H9 (cell line): Measurements from ENCODE around the gene ZBTB25. TPM values are rescaled to one million over a fixed set of nuclear protein-coding genes. Genes with fewer than 3 reads are reported as not detected.
A peak's percentile ranks its signal among the peaks of the same experiment; 100 is the strongest.

ENCODE experiments used
- DNase-seq: peaks from one replicate; pipeline ENCODE4 v3.0.0-alpha.2; 2017
- H2AFZ ChIP-seq: one replicate; pipeline ENCODE4 v1.6.1; 2013; ENCODE audit warnings: mild to moderate bottlenecking, low read length, control low read depth, moderate library complexity
- H2AK5ac ChIP-seq: 2 replicates; pipeline ENCODE4 v1.6.1; 2013; ENCODE audit warnings: low read length, control low read depth, mixed read lengths; ENCODE audit not compliant: insufficient read length
- H2BK120ac ChIP-seq: one replicate; pipeline ENCODE4 v1.6.1; 2013; ENCODE audit warnings: low read depth, mild to moderate bottlenecking, low read length, control low read depth, inconsistent platforms; ENCODE audit not compliant: poor library complexity, severe bottlenecking
- H2BK12ac ChIP-seq: 2 replicates; pipeline ENCODE4 v1.6.1; 2013; ENCODE audit warnings: low read length, control low read depth, mixed read lengths, low read depth; ENCODE audit not compliant: insufficient read length
- H2BK15ac ChIP-seq: 2 replicates; pipeline ENCODE4 v1.6.1; 2013; ENCODE audit warnings: low read depth, low read length, control low read depth
- H2BK20ac ChIP-seq: one replicate; pipeline ENCODE4 v1.6.1; 2013; ENCODE audit warnings: low read depth, mild to moderate bottlenecking, low read length, control low read depth, inconsistent platforms; ENCODE audit not compliant: poor library complexity, severe bottlenecking
- H2BK5ac ChIP-seq: 2 replicates; pipeline ENCODE4 v1.6.1; 2013; ENCODE audit warnings: low read length, control low read depth, mixed read lengths; ENCODE audit not compliant: insufficient read length
- H3K14ac ChIP-seq: 2 replicates; pipeline ENCODE4 v1.6.1; 2013; ENCODE audit warnings: low read length, control low read depth; ENCODE audit not compliant: insufficient read depth
- H3K18ac ChIP-seq: 2 replicates; pipeline ENCODE4 v1.6.1; 2013; ENCODE audit warnings: low read depth, mild to moderate bottlenecking, mixed read lengths, low read length, control low read depth; ENCODE audit not compliant: insufficient read length
- H3K23ac ChIP-seq: 2 replicates; pipeline ENCODE4 v1.6.1; 2013; ENCODE audit warnings: low read length, control low read depth, mixed read lengths, low read depth; ENCODE audit not compliant: insufficient read length
- H3K23me2 ChIP-seq: 2 replicates; pipeline ENCODE4 v1.6.1; 2013; ENCODE audit warnings: low read depth, mild to moderate bottlenecking, mixed read lengths, low read length, control low read depth; ENCODE audit not compliant: insufficient read length, poor library complexity, severe bottlenecking
- H3K27ac ChIP-seq: 2 replicates; pipeline ENCODE4 v1.5.1; 2013; ENCODE audit warnings: low read length, control low read depth, mixed read lengths, low read depth; ENCODE audit not compliant: insufficient read length
- H3K27me3 ChIP-seq: 2 replicates; pipeline ENCODE4 v1.6.1; 2013; ENCODE audit warnings: low read length, control low read depth, inconsistent platforms; ENCODE audit not compliant: insufficient read depth
- H3K4ac ChIP-seq: 2 replicates; pipeline ENCODE4 v1.6.1; 2013; ENCODE audit warnings: low read depth, mild to moderate bottlenecking, control low read depth, inconsistent platforms, low read length, moderate library complexity
- H3K4me1 ChIP-seq: 2 replicates; pipeline ENCODE4 v1.6.1; 2013; ENCODE audit warnings: low read length, control low read depth, inconsistent platforms; ENCODE audit not compliant: insufficient read depth
- H3K4me2 ChIP-seq: 2 replicates; pipeline ENCODE4 v1.6.1; 2013; ENCODE audit warnings: low read length, control low read depth, mixed read lengths; ENCODE audit not compliant: insufficient read length, insufficient read depth
- H3K56ac ChIP-seq: 2 replicates; pipeline ENCODE4 v1.6.1; 2013; ENCODE audit warnings: low read depth, mild to moderate bottlenecking, mixed read lengths, low read length, control low read depth; ENCODE audit not compliant: insufficient read length
- H3K79me1 ChIP-seq: 2 replicates; pipeline ENCODE4 v1.6.1; 2013; ENCODE audit warnings: low read depth, mild to moderate bottlenecking, moderate library complexity, low read length, control low read depth, inconsistent platforms; ENCODE audit not compliant: insufficient read depth, poor library complexity, severe bottlenecking
- H3K79me2 ChIP-seq: 2 replicates; pipeline ENCODE4 v1.6.1; 2013; ENCODE audit warnings: low read length, control low read depth, inconsistent platforms; ENCODE audit not compliant: insufficient read depth
- H3K9ac ChIP-seq: 2 replicates; pipeline ENCODE4 v1.6.1; 2013; ENCODE audit warnings: low read length, control low read depth, mixed read lengths; ENCODE audit not compliant: insufficient read length; ENCODE audit errors: extremely low read depth
- H3K9me3 ChIP-seq: one replicate; pipeline ENCODE4 v1.6.1; 2013; ENCODE audit warnings: low read depth, low read length, inconsistent platforms; ENCODE audit not compliant: control insufficient read depth
- H3T11ph ChIP-seq: one replicate; pipeline ENCODE4 v1.6.1; 2013; ENCODE audit warnings: mild to moderate bottlenecking, low read length, control low read depth, inconsistent platforms
- H4K20me1 ChIP-seq: one replicate; pipeline ENCODE4 v1.6.1; 2013; ENCODE audit not compliant: control insufficient read depth, insufficient read length, insufficient read depth
- H4K5ac ChIP-seq: 2 replicates; pipeline ENCODE4 v1.6.1; 2013; ENCODE audit warnings: low read depth, mild to moderate bottlenecking, mixed read lengths, low read length, control low read depth; ENCODE audit not compliant: insufficient read length
- H4K8ac ChIP-seq: replicated peaks from 2 replicates; pipeline ENCODE4 v1.6.1; 2013; ENCODE audit warnings: low read length, control low read depth, mixed read lengths, low read depth; ENCODE audit not compliant: insufficient read length
- H4K91ac ChIP-seq: 2 replicates; pipeline ENCODE4 v1.6.1; 2013; ENCODE audit warnings: low read depth, mild to moderate bottlenecking, moderate library complexity, mixed read lengths, low read length, control low read depth; ENCODE audit not compliant: insufficient read length
- H3K27ac Mint-ChIP-seq, 3 experiments: 2 replicates in 2 of 3; 3 replicates in 1 of 3; pipeline ENCODE4 v1.8.0; 2020 to 2021; ENCODE audit warnings: mixed read lengths in 3 of 3, mild to moderate bottlenecking in 1 of 3, moderate library complexity in 1 of 3
- H3K27me3 Mint-ChIP-seq: 2 replicates; pipeline ENCODE4 v1.8.0; 2021; ENCODE audit warnings: low read depth, mild to moderate bottlenecking, moderate library complexity, mixed read lengths
- H3K36me3 Mint-ChIP-seq, 3 experiments: 2 replicates in 2 of 3; 3 replicates in 1 of 3; pipeline ENCODE4 v1.8.0; 2020 to 2021; ENCODE audit warnings: low read depth in 3 of 3, mixed read lengths in 3 of 3; ENCODE audit not compliant: insufficient read depth in 1 of 3
- H3K4me1 Mint-ChIP-seq, 2 experiments: 2 replicates each; pipeline ENCODE4 v1.8.0; 2020; ENCODE audit warnings: mixed read lengths in 2 of 2
- H3K4me3 Mint-ChIP-seq, 2 experiments: 2 replicates in 1 of 2; 3 replicates in 1 of 2; pipeline ENCODE4 v1.8.0; 2020 to 2021; ENCODE audit warnings: mild to moderate bottlenecking in 2 of 2, mixed read lengths in 2 of 2, moderate library complexity in 1 of 2
- H3K9me3 Mint-ChIP-seq, 2 experiments: 2 replicates in 1 of 2; 3 replicates in 1 of 2; pipeline ENCODE4 v1.8.0; 2020; ENCODE audit warnings: mild to moderate bottlenecking in 2 of 2, mixed read lengths in 2 of 2, moderate library complexity in 1 of 2
- CTCF ChIP-seq: fragments of 200-600 bp; sonication (generic); conservative IDR thresholded peaks from 3 replicates; pipeline ENCODE4 v1.8.0; 2021; ENCODE audit warnings: antibody characterized with exemption, mild to moderate bottlenecking
- WGBS: extraction: QIAGEN DNeasy Blood & Tissue Kit; methylation state at CpG from one replicate; pipeline ENCODE4 v1.1.7; 2013; ENCODE audit warnings: missing lambda C conversion rate, low lambda C conversion rate, mixed read lengths; ENCODE audit not compliant: insufficient read length; ENCODE audit errors: extremely low coverage; 5-methylcytosine and 5-hydroxymethylcytosine counted together
- total RNA-seq: library from RNA; stranded (reverse); gene quantifications from 2 replicates; pipeline ENCODE4 v1.2.1, GENCODE V29; 2021

ZBTB25 gene
- total RNA-seq, 1 experiment from 2014 or later = 8.2 TPM

- TF ChIP-seq CTCF = no peak
- Histone ChIP-seq H3K23ac (no peak overlapping the region), H3K9ac (no peak overlapping the region), H3K79me1 (no peaks in the 10 kb centered on the region), H3K18ac (no peak overlapping the region), H3K4me2 (no peak overlapping the region), H3K4me1 (no peaks in the 10 kb centered on the region), H2BK120ac (no peak overlapping the region), H4K20me1 (no peaks in the 10 kb centered on the region), H3K23me2 (no peaks in the 10 kb centered on the region), H3K14ac (no peak overlapping the region), H3K56ac (no peak overlapping the region), H3K79me2 (no peaks in the 10 kb centered on the region), H2BK5ac (no peak overlapping the region), H2BK12ac (no peak overlapping the region), H3K27ac (no peak overlapping the region), H3K9me3 (no peaks in the 10 kb centered on the region), H3K4ac (no peak overlapping the region), H2AK5ac (no peak overlapping the region), H4K91ac (no peak overlapping the region), H2AFZ (no peak overlapping the region), H2BK20ac (no peak overlapping the region), H4K8ac (no peak overlapping the region), H2BK15ac (no peak overlapping the region), H3T11ph (no peak overlapping the region), H3K27me3 (no peaks in the 10 kb centered on the region), H4K5ac (no peak overlapping the region)
- H3K27ac Mint-ChIP-seq = peak overlapping the region in 1 of 3 experiments; percentile 43; a peak in 3 of 7 replicates
- peaks cover 16% of the 10 kb centered on the region in 2 experiments for H3K4me1 Mint-ChIP-seq
- H3K4me3 Mint-ChIP-seq = no peak overlapping the region
- H3K36me3 Mint-ChIP-seq = peaks cover 11 to 14% (median 13%) of the 10 kb centered on the region in 3 experiments; a peak in 6 of 7 replicates
- no peak for DNase-seq
- peaks cover 2% of the 10 kb centered on the region; the same call in 1 of the 2 replicates for H3K27me3 Mint-ChIP-seq
- peaks cover 14% of the 10 kb centered on the region in 2 experiments for H3K9me3 Mint-ChIP-seq
- WGBS = no CpG with 5 or more reads among the region's 4 CpGs
These were observed 33.0 kb upstream of the ZBTB25 start for GRCh38 chr14:64536488-64537245.
